WTC11 (cell line): ENCODE data around the gene NRF1. TPM values are rescaled to one million over a fixed set of nuclear protein-coding genes. Genes with fewer than 3 reads are reported as not detected.
"Not testable (repeated sequence)": the region's sequence is repeated elsewhere in the genome, so short reads cannot be mapped to it uniquely, and the experiment has no call there.

Experiments used
- ATAC-seq: fragments of 200-7000 bp; cut with Tn5 transposase; 2 replicates; pipeline ENCODE4 v1.10.0; 2021; ENCODE audit warnings: mild to moderate bottlenecking, moderate library complexity
- CTCF ChIA-PET: fragments of 300-600 bp; sonication (Branson Sonifier 250); formaldehyde crosslinking; loops from one replicate; lab custom pipeline; 2021; ENCODE audit warnings: antibody characterized with exemption; lab: Charles Lee
- POLR2A ChIA-PET: fragments of 350-600 bp; sonication (Branson Sonifier 250); formaldehyde crosslinking; loops from one replicate; lab custom pipeline; 2021; ENCODE audit warnings: antibody characterized with exemption; lab: Charles Lee
- DNase-seq: peaks from one replicate; pipeline ENCODE4 v3.0.0; 2021; ENCODE audit warnings: low spot score
- H3K27ac Mint-ChIP-seq: 2 replicates; pipeline ENCODE4 v1.8.0; 2021; ENCODE audit warnings: mixed read lengths
- H3K27me3 Mint-ChIP-seq: 2 replicates; pipeline ENCODE4 v1.8.0; 2021; ENCODE audit warnings: low read depth, mild to moderate bottlenecking, moderate library complexity, mixed read lengths
- H3K36me3 Mint-ChIP-seq: 2 replicates; pipeline ENCODE4 v1.8.0; 2021; ENCODE audit warnings: mixed read lengths
- H3K4me1 Mint-ChIP-seq: 2 replicates; pipeline ENCODE4 v1.8.0; 2022; ENCODE audit warnings: mixed read lengths
- H3K4me3 Mint-ChIP-seq: 2 replicates; pipeline ENCODE4 v1.8.0; 2021; ENCODE audit warnings: mild to moderate bottlenecking, moderate library complexity, mixed read lengths
- H3K9me3 Mint-ChIP-seq: 2 replicates; pipeline ENCODE4 v1.8.0; 2021; ENCODE audit warnings: mixed read lengths
- ATF1 ChIP-seq: sonication (generic); formaldehyde crosslinking; IDR thresholded peaks from 2 replicates; pipeline ENCODE4 v1.8.1; 2023; ENCODE audit warnings: mild to moderate bottlenecking, moderate library complexity, missing genetic modification reagents
- ELF4 ChIP-seq: sonication (generic); formaldehyde crosslinking; IDR thresholded peaks from 2 replicates; pipeline ENCODE4 v1.8.1; 2022; ENCODE audit warnings: low read depth, mild to moderate bottlenecking, moderate library complexity, missing genetic modification reagents
- FOXP1 ChIP-seq: sonication (generic); formaldehyde crosslinking; IDR thresholded peaks from 2 replicates; pipeline ENCODE4 v1.8.0; 2022; ENCODE audit warnings: missing genetic modification reagents, mild to moderate bottlenecking, moderate library complexity, borderline replicate concordance
- JUN ChIP-seq: sonication (generic); formaldehyde crosslinking; IDR thresholded peaks from 2 replicates; pipeline ENCODE4 v1.8.0; 2023; ENCODE audit warnings: mild to moderate bottlenecking, missing genetic modification reagents
- NR1H2 ChIP-seq: sonication (generic); formaldehyde crosslinking; IDR thresholded peaks from 2 replicates; pipeline ENCODE4 v1.9.0; 2021; ENCODE audit warnings: mild to moderate bottlenecking, moderate library complexity, missing genetic modification reagents
- SMAD3 ChIP-seq: sonication (generic); formaldehyde crosslinking; IDR thresholded peaks from 2 replicates; pipeline ENCODE4 v1.8.0; 2022; ENCODE audit warnings: missing genetic modification reagents, mild to moderate bottlenecking, borderline replicate concordance
- STAT6 ChIP-seq: sonication (generic); formaldehyde crosslinking; conservative IDR thresholded peaks from 2 replicates; pipeline ENCODE4 v1.8.1; 2023; ENCODE audit warnings: mild to moderate bottlenecking, low read depth, missing genetic modification reagents, moderate library complexity
- ZNF232 ChIP-seq: sonication (generic); formaldehyde crosslinking; IDR thresholded peaks from 2 replicates; pipeline ENCODE4 v1.8.0; 2022; ENCODE audit warnings: mild to moderate bottlenecking, missing genetic modification reagents
- ZNF263 ChIP-seq: sonication (generic); formaldehyde crosslinking; IDR thresholded peaks from 2 replicates; pipeline ENCODE4 v1.8.1; 2022; ENCODE audit warnings: low read depth, mild to moderate bottlenecking, moderate library complexity, missing genetic modification reagents
- total RNA-seq: library from RNA; stranded (reverse); gene quantifications from 3 replicates; pipeline ENCODE4 v1.2.3, GENCODE V29; 2021
- TF ChIP-seq, protein P1 (sequence below): sonication (generic); formaldehyde crosslinking; IDR thresholded peaks from 2 replicates; pipeline ENCODE4 v1.8.1; 2022; ENCODE audit warnings: low read depth, mild to moderate bottlenecking, moderate library complexity, missing genetic modification reagents, borderline replicate concordance
- TF ChIP-seq, protein P2 (sequence below): fragments of 250-450 bp; sonication (Bioruptor Pico); IDR thresholded peaks from 2 replicates; pipeline ENCODE4 v1.9.0; 2021; ENCODE audit warnings: mild to moderate bottlenecking
- TF ChIP-seq, protein P3 (sequence below): sonication (generic); formaldehyde crosslinking; IDR thresholded peaks from 2 replicates; pipeline ENCODE4 v1.8.1; 2022; ENCODE audit warnings: low read depth, missing genetic modification reagents, borderline replicate concordance
- TF ChIP-seq, protein P4 (sequence below): sonication (generic); formaldehyde crosslinking; IDR thresholded peaks from 2 replicates; pipeline ENCODE4 v1.8.1; 2022; ENCODE audit warnings: missing genetic modification reagents, borderline replicate concordance

NRF1 gene
- total RNA-seq, 1 experiment from 2014 or later = 16.4 TPM

GRCh38 chr7:129578829-129579228 is 32.7 kb upstream of the NRF1 start:
- no peak for TF ChIP-seq FOXP1 (CRISPR knock-in tag)
- no peak for TF ChIP-seq JUN (CRISPR knock-in tag)
- no peak for TF ChIP-seq NR1H2 (CRISPR knock-in tag)
- no peak for TF ChIP-seq ZNF232 (CRISPR knock-in tag)
- TF ChIP-seq, protein P1, sequence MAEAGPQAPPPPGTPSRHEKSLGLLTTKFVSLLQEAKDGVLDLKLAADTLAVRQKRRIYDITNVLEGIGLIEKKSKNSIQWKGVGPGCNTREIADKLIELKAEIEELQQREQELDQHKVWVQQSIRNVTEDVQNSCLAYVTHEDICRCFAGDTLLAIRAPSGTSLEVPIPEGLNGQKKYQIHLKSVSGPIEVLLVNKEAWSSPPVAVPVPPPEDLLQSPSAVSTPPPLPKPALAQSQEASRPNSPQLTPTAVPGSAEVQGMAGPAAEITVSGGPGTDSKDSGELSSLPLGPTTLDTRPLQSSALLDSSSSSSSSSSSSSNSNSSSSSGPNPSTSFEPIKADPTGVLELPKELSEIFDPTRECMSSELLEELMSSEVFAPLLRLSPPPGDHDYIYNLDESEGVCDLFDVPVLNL (CRISPR knock-in tag) = no peak
- TF ChIP-seq ELF4 = no peak
- TF ChIP-seq, protein P2, sequence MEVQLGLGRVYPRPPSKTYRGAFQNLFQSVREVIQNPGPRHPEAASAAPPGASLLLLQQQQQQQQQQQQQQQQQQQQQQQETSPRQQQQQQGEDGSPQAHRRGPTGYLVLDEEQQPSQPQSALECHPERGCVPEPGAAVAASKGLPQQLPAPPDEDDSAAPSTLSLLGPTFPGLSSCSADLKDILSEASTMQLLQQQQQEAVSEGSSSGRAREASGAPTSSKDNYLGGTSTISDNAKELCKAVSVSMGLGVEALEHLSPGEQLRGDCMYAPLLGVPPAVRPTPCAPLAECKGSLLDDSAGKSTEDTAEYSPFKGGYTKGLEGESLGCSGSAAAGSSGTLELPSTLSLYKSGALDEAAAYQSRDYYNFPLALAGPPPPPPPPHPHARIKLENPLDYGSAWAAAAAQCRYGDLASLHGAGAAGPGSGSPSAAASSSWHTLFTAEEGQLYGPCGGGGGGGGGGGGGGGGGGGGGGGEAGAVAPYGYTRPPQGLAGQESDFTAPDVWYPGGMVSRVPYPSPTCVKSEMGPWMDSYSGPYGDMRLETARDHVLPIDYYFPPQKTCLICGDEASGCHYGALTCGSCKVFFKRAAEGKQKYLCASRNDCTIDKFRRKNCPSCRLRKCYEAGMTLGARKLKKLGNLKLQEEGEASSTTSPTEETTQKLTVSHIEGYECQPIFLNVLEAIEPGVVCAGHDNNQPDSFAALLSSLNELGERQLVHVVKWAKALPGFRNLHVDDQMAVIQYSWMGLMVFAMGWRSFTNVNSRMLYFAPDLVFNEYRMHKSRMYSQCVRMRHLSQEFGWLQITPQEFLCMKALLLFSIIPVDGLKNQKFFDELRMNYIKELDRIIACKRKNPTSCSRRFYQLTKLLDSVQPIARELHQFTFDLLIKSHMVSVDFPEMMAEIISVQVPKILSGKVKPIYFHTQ (CRISPR knock-in tag) = no peak
- TF ChIP-seq, protein P3, sequence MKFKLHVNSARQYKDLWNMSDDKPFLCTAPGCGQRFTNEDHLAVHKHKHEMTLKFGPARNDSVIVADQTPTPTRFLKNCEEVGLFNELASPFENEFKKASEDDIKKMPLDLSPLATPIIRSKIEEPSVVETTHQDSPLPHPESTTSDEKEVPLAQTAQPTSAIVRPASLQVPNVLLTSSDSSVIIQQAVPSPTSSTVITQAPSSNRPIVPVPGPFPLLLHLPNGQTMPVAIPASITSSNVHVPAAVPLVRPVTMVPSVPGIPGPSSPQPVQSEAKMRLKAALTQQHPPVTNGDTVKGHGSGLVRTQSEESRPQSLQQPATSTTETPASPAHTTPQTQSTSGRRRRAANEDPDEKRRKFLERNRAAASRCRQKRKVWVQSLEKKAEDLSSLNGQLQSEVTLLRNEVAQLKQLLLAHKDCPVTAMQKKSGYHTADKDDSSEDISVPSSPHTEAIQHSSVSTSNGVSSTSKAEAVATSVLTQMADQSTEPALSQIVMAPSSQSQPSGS (CRISPR knock-in tag) = no peak
- no peak for TF ChIP-seq ATF1 (CRISPR knock-in tag)
- TF ChIP-seq, protein P4, sequence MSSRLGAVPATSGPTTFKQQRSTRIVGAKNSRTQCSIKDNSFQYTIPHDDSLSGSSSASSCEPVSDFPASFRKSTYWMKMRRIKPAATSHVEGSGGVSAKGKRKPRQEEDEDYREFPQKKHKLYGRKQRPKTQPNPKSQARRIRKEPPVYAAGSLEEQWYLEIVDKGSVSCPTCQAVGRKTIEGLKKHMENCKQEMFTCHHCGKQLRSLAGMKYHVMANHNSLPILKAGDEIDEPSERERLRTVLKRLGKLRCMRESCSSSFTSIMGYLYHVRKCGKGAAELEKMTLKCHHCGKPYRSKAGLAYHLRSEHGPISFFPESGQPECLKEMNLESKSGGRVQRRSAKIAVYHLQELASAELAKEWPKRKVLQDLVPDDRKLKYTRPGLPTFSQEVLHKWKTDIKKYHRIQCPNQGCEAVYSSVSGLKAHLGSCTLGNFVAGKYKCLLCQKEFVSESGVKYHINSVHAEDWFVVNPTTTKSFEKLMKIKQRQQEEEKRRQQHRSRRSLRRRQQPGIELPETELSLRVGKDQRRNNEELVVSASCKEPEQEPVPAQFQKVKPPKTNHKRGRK = no peak
- no peak for TF ChIP-seq ZNF263 (CRISPR knock-in tag)
- no peak for TF ChIP-seq SMAD3 (CRISPR knock-in tag)
- TF ChIP-seq STAT6 (CRISPR knock-in tag) = no peak
- POLR2A ChIA-PET = no interaction called here
- ATAC-seq (no peak), DNase-seq (no peak)
- H3K9me3 Mint-ChIP-seq = peaks cover 23% of the 10 kb centered on the region
- no peaks in the 10 kb centered on the region for H3K4me1 Mint-ChIP-seq
- no peak overlapping the region for H3K27ac Mint-ChIP-seq
- H3K4me3 Mint-ChIP-seq = no peak overlapping the region
- H3K27me3 Mint-ChIP-seq = no peaks in the 10 kb centered on the region
- peaks cover 13% of the 10 kb centered on the region for H3K36me3 Mint-ChIP-seq
- CTCF ChIA-PET = no interaction called here

- Mint-ChIP-seq H3K9me3 (peaks cover 37% of the 10 kb centered on the region), H3K36me3 (peaks cover 19% of the 10 kb centered on the region)
- H3K4me1 Mint-ChIP-seq, ATAC-seq, H3K27ac Mint-ChIP-seq, H3K27me3 Mint-ChIP-seq, POLR2A ChIA-PET, H3K4me3 Mint-ChIP-seq, DNase-seq: not testable (repeated sequence)
- CTCF ChIA-PET = interaction anchor here (1.2 kb wide), 1 partner anchor 219 kb away, joined by 3 read pairs; no protein-coding TSS in a partner anchor
Observed at GRCh38 chr7:129586179-129586578, 25.3 kb upstream of the NRF1 start.
